DMS 273 treated with DMSO at 0.1 percent for 48 hours (cell line): ENCODE data around the gene SLC8A3.

ENCODE experiments used
- DNase-seq: peaks from one replicate; lab custom pipeline; 2025; lab: John Stamatoyannopoulos, UW

The SLC8A3 gene

DNA sequence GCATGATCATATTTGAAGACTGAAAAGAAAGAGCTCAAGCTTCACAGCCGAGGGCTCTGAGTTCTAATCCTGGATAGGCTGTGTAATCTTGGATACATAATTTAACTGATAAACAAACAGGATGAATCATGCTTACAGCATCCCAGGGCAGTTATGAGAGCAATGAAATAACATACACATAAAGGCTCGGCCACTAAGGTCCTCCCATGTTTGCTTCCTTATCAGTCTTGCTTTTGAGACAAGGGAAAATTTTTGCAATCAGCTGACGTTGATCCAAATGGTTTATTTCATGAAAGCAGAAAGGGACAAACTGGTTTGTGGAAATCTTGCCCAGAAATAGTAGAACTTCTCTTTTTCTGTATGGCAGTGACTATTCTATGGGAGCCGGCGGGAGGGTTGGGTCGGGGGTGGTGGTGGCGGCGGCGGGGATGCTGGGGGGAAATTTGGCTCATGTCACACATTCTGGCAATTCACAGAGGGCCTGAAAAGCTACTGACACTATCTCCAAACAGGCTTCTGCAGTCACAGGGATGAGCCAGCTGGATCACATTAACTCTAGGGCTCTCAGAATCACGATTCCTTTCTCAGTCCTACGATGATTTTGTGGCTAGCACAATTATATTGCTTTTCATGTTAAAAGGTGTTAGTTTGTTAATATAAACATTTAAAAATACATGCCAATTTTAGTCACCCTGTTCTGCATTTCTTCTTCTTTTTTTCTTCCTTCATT, 124.5 kb downstream of the SLC8A3 start:
- DNase-seq, result no peak

- DNase-seq, result no peak
Measured at GRCh38 chr14:70061108-70061507, 127.6 kb downstream of the SLC8A3 start.

DNA sequence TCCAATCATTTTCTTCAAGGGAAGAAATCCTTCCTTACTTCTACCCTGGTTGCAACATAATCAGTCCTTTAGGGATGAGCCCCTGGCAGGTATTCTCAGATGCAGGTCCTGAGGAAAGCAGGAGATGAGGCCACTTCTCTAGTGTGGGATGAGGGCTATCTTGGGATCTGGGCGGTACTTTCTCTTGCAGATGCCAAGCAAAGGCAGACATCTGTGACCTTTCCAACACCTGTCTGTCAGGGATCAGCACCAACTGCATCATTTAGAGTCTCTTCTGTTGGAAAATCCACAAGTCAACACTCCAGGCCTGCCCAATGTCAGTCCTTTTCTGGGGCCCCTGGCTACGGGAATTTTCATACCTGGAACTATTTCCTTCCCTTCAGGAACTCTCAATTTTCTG, 129.2 kb downstream of the SLC8A3 start:
- DNase-seq, result no peak

DNA sequence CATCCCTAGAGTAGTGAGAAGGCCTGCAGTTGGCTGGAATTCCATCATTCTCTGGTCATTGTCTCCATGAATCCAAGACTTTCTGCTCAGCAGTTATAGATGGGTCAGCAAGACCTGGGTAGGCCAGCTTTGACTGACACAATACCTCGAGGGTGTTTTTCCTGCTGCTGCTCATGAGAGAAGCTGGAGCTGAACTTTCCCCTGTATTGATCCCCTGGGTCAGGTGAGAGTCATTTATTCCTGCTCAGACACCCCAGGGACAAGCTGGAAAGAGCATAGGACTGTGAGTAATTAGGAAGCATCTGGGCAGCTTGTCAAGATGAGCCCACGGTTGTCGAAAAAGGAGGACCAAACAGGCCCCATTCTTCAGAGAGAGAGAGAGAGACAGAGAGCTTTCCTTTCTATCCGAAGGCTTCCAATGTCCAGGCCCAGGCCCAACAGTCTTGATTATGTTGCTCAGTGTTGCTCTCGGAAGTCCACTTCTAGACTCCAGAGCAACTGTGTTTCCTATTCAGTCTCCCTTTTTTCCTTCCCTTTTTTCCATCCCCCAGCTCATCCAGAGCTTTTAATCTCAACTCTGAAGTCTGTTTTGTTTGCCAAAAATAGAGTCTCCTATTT, 131.1 kb downstream of the SLC8A3 start:
- no peak for DNase-seq

DNA sequence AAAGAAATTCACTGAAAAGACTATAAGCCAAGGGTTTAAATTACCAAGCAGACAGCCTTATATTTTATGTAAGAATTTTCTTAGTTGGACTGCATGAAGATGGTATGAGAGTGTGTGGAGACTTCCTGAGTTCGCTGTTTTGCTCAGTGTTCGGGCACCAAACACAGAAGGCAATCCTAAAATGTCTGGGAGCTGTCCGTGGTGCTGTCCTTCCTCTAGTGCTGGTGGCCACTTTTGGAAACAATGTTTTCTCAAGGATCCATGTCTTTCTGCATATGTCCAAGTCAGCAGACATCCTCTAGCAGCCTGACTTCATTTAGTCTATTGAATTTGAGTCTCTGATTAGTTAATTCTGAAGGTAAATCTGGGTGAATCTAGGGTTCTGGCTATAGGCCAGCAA, 135.8 kb downstream of the SLC8A3 start:
- no peak for DNase-seq

- no peak for DNase-seq
Measured at GRCh38 chr14:70050136-70050535, 138.6 kb downstream of the SLC8A3 start.

- no peak for DNase-seq
Measured at GRCh38 chr14:70049605-70050004, 139.1 kb downstream of the SLC8A3 start.

- DNase-seq, result no peak
Measured at GRCh38 chr14:70048313-70048654, 140.5 kb downstream of the SLC8A3 start.

GRCh38 chr14:70047598-70048312, 141.0 kb downstream of the SLC8A3 start:
- DNase-seq, result no peak

DNA sequence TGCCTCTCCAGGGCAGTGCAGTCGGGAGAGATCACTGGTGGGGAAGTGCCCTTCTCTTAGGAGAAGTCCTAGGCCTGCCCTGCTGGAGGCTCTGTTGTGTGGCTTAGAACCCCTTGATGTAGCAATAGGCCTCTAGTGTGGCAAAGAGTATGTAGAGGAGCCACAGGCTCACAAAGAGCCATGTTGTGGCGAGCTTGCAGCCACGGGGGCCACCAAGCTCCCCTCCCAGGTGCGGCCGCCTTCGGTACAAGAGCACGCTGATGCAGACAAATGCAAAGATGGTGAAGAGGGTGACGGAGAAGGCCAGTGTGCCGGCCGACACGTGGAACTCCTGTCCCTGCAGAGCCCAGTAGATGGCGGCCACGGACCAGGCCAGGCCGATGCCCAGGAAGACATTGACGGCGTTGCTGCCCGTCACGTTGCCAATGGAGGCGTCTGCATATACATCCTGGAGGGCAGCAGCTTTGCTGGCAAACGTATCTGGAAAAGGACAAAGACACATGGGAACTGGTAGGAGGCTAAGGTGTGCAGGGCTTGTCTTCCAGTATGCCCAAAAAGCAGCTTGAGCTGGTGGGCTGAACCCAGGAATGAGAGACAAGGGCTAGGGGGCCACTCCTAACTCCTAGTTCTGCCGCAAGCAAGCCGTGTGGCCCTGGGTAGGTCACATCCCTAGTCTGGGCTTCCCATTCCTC, 142.8 kb downstream of the SLC8A3 start:
- DNase-seq, result no peak

DNA sequence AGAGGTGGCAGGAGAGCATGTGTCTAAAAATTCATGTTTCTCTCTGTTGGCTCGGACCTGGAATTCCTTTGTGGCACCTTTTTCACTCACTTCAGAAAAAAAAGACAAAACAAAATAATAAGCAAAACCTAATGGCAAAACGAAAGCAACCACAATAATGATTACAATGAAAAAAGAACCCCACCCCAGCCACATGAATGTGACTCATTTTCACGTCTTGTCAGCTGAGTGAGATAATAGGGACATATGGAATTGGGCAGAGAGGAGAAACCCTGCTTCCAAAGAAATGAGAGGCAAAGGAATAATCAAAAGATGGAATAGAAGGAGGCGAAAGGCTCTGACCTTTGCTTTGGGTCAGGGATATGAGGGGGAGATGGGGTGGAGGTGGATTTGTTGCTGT, 143.4 kb downstream of the SLC8A3 start:
- no peak for DNase-seq

DNA sequence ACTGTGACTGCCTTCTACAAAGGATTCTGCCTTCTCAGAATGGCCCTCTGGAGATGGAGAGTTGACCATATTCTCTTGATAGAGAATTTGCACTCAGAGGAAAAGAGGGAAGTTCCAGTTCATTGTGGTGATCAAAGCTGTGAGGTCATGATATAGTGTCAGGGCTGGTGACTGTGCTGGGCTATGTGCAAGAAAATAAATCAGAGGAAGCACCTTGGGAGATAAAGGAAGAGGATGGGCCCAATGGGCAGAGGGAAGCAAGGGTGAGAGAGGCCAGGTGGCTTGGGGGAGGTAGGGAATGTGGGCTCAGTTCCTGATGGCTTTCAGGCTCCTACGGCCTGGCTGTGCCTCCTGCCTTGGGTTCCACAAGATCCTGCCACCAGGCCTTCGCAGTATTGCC, 145.8 kb downstream of the SLC8A3 start:
- no peak for DNase-seq

DNA sequence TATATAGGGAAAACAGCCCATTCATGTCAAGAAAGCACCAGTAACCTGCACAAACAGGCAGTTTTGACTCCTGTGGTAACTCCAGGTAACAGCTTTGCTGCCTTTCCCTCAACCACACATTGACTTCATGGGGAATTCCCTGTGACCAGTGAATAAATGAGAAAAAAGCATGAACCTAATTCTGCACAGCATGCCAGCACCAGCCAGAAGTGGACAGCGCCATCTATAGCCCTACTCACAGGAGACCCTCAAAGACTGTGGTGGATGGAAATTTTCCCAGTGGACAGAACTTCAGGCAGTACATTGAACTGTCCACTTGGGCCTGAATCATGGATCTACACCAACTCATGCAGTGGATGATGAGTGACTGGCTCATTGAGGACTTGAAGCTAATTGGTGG, 152.1 kb downstream of the SLC8A3 start:
- DNase-seq, result no peak

DNA sequence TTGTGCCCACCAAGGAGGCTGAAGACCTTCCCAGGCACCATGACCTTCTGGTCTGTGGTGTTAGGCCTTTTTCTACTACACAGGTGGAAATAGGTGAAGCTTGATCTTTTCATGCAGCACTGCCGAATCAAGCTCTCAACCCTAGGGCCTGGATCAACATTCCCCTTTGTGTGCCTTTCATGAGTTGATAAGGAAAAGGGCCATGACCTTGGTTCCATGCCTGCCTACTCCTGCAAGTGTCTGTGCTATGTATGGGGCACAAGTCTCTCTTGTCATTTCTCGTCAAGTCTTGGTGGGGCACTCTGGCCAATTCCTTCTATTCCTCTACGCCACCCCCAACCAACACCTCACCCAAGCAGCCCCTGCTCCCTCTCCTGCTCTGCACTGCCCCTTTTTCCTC, 154.5 kb downstream of the SLC8A3 start:
- no peak for DNase-seq

DNA sequence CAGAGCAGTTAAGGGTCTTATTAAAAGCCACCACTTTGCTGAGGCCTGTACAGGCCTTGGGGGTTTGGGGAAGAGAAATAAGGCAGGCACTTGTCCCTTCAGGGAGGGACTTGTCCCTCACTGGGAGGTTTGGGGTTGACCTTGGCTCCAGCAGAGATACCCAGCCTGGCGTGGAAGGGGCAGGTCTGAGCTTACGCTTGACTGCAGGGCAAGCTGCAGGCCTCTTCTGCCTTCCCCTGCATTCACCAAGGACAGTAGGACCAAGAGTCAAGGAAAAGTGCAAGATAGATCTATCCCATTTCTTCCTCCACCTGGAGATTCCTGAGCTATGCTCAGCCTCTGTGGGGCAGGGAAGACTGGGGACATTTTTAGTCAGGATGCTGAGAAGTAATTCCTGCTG, 155.2 kb downstream of the SLC8A3 start:
- no peak for DNase-seq

GRCh38 chr14:70033116-70033515, 155.6 kb downstream of the SLC8A3 start:
- no peak for DNase-seq

DNA sequence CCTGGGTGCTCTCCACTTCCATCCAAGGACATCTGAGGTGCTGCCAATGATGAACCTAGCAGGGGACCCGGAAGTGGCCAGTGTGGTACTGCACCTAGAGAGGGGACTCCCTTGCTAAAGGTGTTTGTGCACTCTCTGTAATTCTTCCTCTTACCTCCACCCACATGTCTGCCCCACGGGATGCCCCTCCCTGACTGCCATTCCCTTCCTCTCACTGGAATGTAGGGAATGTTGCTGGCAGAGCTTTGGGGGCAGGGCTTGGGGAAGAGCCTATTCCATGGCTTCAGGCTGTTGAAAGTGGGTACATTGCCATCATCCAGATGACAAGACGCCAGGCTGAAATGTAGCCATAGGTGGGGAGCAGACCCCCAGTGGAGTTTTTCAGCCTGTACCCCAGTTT, 156.3 kb downstream of the SLC8A3 start:
- DNase-seq, result no peak

GRCh38 chr14:70032016-70032415, 156.7 kb downstream of the SLC8A3 start:
- DNase-seq, result no peak

- no peak for DNase-seq
Measured at GRCh38 chr14:70029296-70030132, 159.2 kb downstream of the SLC8A3 start.

DNA sequence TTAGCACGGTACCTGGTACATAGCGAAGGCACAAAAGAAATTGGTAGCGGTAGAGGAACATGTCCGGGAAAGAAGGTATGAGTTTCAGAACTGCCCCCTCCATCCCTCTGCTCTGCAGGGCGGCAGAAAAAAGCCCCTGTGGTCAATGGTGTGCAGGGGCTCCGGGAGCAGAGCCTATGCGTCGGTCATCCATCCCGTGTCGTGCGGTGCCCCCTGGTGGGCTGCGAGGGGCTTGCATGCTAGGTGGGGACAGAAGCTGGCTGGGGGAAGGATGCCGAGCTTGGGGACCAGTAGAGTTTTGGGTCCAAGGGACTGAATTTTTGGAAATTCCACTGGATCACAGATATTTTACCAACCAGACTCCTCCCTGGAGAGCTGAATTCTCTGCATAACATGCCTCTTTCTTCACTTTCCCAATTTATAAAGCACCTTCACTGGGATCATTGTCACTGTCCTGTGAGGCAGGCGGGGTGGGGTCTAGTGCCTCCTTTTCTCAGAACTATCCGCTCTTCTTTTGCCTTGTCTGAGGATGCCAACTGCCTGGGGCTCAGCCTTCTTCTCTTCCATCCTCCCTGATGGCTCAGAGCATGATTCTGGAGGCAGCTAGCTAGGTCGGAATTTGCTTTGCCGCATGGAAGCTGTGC, 160.8 kb downstream of the SLC8A3 start:
- no peak for DNase-seq

DNA sequence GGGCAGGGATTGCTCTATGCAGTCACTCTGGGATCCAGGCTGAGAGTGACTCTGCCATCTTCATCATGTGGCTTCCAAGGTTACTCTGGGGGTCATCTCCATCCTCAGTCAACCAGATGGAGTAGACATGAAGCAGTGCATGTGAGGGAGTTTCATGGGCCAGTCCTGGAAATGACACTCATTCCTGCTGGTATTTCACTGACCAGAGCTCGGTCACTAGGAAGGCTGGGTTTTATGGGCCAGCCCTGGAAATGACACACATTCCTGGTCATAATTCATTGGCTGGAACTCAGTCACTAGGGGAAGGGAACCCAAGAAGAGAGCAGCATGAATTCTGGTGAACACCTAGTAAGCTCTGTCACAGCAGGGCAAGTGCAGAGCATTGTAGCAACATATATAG, 164.9 kb downstream of the SLC8A3 start:
- DNase-seq, result no peak
